ENCODE measurements around the gene KSR1. TPM values are rescaled to one million over a fixed set of nuclear protein-coding genes. Genes with fewer than 3 reads are reported as not detected.
A peak's percentile ranks its signal among the peaks of the same experiment; 100 is the strongest.
"Not testable (repeated sequence)": the region's sequence is repeated elsewhere in the genome, so short reads cannot be mapped to it uniquely, and the experiment has no call there.

KSR1 gene
- polyA plus RNA-seq, 3 donors = 23.5 to 203 (median 28.7) TPM

GRCh38 chr17:27637818-27638217 lies 181.6 kb downstream of the KSR1 start:
- 89 to 95% (median 93%) methylated on average over 7 of the region's 7 CpGs for WGBS, 3 donors
- H3K27ac ChIP-seq (ENCODE audit: low read depth, low read length) = not testable (repeated sequence)

- H3K27ac ChIP-seq (ENCODE audit: low read depth, low read length) = not testable (repeated sequence)
- 70 to 91% (median 86%) methylated on average over 1 of the region's 5 CpGs for WGBS, 3 donors
Measured at GRCh38 chr17:27638415-27638914, 182.2 kb downstream of the KSR1 start.

- no peak overlapping the region for H3K27ac ChIP-seq (ENCODE audit: low read depth, low read length)
- WGBS, 3 donors = 75 to 91% (median 90%) methylated on average over 4 of the region's 4 CpGs
Measured at GRCh38 chr17:27640790-27641189, 184.5 kb downstream of the KSR1 start.

GRCh38 chr17:27644586-27644985 lies 188.3 kb downstream of the KSR1 start:
- H3K27ac ChIP-seq (ENCODE audit: low read depth, low read length) = no peak overlapping the region
- 78 to 79% (median 78%) methylated on average over 9 of the region's 9 CpGs for WGBS, 3 donors

GRCh38 chr17:27645621-27646020 lies 189.4 kb downstream of the KSR1 start:
- not testable (repeated sequence) for H3K27ac ChIP-seq (ENCODE audit: low read depth, low read length)
- 89 to 93% (median 91%) methylated on average over 2 to 3 of the region's 10 CpGs for WGBS, 3 donors

- WGBS, 3 donors = 92 to 95% (median 94%) methylated on average over 13 of the region's 13 CpGs
- H3K27ac ChIP-seq (ENCODE audit: low read depth, low read length) = no peak overlapping the region
Measured at GRCh38 chr17:27646232-27646631, 190.0 kb downstream of the KSR1 start.

- H3K27ac ChIP-seq (ENCODE audit: low read depth, low read length) = no peak overlapping the region
- WGBS, 3 donors = 80 to 89% (median 81%) methylated on average over 9 of the region's 9 CpGs
Measured at GRCh38 chr17:27647765-27648164, 191.5 kb downstream of the KSR1 start.

- 76 to 83% (median 76%) methylated on average over 5 of the region's 5 CpGs for WGBS, 3 donors
- H3K27ac ChIP-seq (ENCODE audit: low read depth, low read length) = not testable (repeated sequence)
Measured at GRCh38 chr17:27649111-27649571, 192.9 kb downstream of the KSR1 start.

GRCh38 chr17:27649929-27650328 lies 193.7 kb downstream of the KSR1 start:
- no peak overlapping the region for H3K27ac ChIP-seq (ENCODE audit: low read depth, low read length)
- 68 to 88% (median 85%) methylated on average over 16 of the region's 16 CpGs for WGBS, 3 donors

GRCh38 chr17:27650836-27651235 lies 194.6 kb downstream of the KSR1 start:
- H3K27ac ChIP-seq (ENCODE audit: low read depth, low read length) = no peak overlapping the region
- WGBS, 3 donors = 70 to 85% (median 81%) methylated on average over 9 to 11 of the region's 11 CpGs

GRCh38 chr17:27651411-27652345 lies 195.4 kb downstream of the KSR1 start:
- WGBS, 3 donors = 40 to 47% (median 47%) methylated on average over 16 of the region's 16 CpGs
- peak overlapping the region; percentile 41 for H3K27ac ChIP-seq (ENCODE audit: low read depth, low read length)

GRCh38 chr17:27653449-27653971 lies 197.3 kb downstream of the KSR1 start:
- 73 to 85% (median 74%) methylated on average over 9 of the region's 9 CpGs for WGBS, 3 donors
- not testable (repeated sequence) for H3K27ac ChIP-seq (ENCODE audit: low read depth, low read length)

- H3K27ac ChIP-seq (ENCODE audit: low read depth, low read length) = no peak overlapping the region
- 90 to 91% (median 91%) methylated on average over 15 of the region's 15 CpGs for WGBS, 3 donors
Measured at GRCh38 chr17:27654136-27654535, 197.9 kb downstream of the KSR1 start.

GRCh38 chr17:27654654-27655524 lies 198.6 kb downstream of the KSR1 start:
- no peak overlapping the region for H3K27ac ChIP-seq (ENCODE audit: low read depth, low read length)
- WGBS, 3 donors = 43 to 46% (median 45%) methylated on average over 34 of the region's 34 CpGs

- not testable (repeated sequence) for H3K27ac ChIP-seq (ENCODE audit: low read depth, low read length)
- 79 to 90% (median 89%) methylated on average over 16 of the region's 16 CpGs for WGBS, 3 donors
Measured at GRCh38 chr17:27655525-27656111, 199.4 kb downstream of the KSR1 start.

GRCh38 chr17:27656620-27657019 lies 200.4 kb downstream of the KSR1 start:
- 82 to 87% (median 85%) methylated on average over 8 of the region's 8 CpGs for WGBS, 3 donors
- not testable (repeated sequence) for H3K27ac ChIP-seq (ENCODE audit: low read depth, low read length)

GRCh38 chr17:27657620-27658019 lies 201.4 kb downstream of the KSR1 start:
- H3K27ac ChIP-seq (ENCODE audit: low read depth, low read length) = no peak overlapping the region
- 49 to 54% (median 51%) methylated on average over 5 of the region's 5 CpGs for WGBS, 3 donors

- H3K27ac ChIP-seq (ENCODE audit: low read depth, low read length) = no peak overlapping the region
- 79 to 89% (median 83%) methylated on average over 6 of the region's 6 CpGs for WGBS, 3 donors
Measured at GRCh38 chr17:27659683-27660082, 203.4 kb downstream of the KSR1 start.

Data from adipose tissue (tissue), 3 donors.